SJCRH30 (cell line): Measurements from ENCODE around the gene CD70. TPM values are rescaled to one million over a fixed set of nuclear protein-coding genes. Genes with fewer than 3 reads are reported as not detected.
A peak's percentile ranks its signal among the peaks of the same experiment; 100 is the strongest.
"Not testable (repeated sequence)": the region's sequence is repeated elsewhere in the genome, so short reads cannot be mapped to it uniquely, and the experiment has no call there.

Experiments
- DNase-seq, 2 experiments: peaks; one replicate each; pipeline ENCODE4 v3.0.0-alpha.2; 2015 to 2020
- H3K27ac ChIP-seq: fragments of 250-450 bp; sonication (Bioruptor Pico); 2 replicates; pipeline ENCODE4 v1.5.1; 2020; ENCODE audit warnings: mild to moderate bottlenecking, moderate library complexity
- H3K27me3 ChIP-seq: fragments of 250-450 bp; sonication (Bioruptor Pico); 2 replicates; pipeline ENCODE4 v1.5.1; 2020; ENCODE audit warnings: mild to moderate bottlenecking, moderate library complexity
- H3K36me3 ChIP-seq: fragments of 250-450 bp; sonication (Bioruptor Pico); 2 replicates; pipeline ENCODE4 v1.5.1; 2020; ENCODE audit warnings: mild to moderate bottlenecking, moderate library complexity
- H3K4me1 ChIP-seq: fragments of 250-450 bp; sonication (Bioruptor Pico); 2 replicates; pipeline ENCODE4 v1.5.1; 2020; ENCODE audit warnings: mild to moderate bottlenecking, moderate library complexity
- H3K4me3 ChIP-seq: fragments of 250-450 bp; sonication (Bioruptor Pico); 2 replicates; pipeline ENCODE4 v1.5.1; 2020; ENCODE audit warnings: mild to moderate bottlenecking, moderate library complexity
- H3K9me3 ChIP-seq: fragments of 250-450 bp; sonication (Bioruptor Pico); replicated peaks from 2 replicates; pipeline ENCODE4 v1.5.1; 2020; ENCODE audit warnings: mild to moderate bottlenecking, moderate library complexity
- total RNA-seq: library from RNA; depleted of rRNA; stranded (reverse); fragments of >200 nt; shearing (Covaris generic); gene quantifications from 2 replicates; pipeline ENCODE4 v1.2.3, GENCODE V29; 2014; rRNA removed

CD70 gene
- total RNA-seq, 1 experiment from 2014 or later, result not detected

GRCh38 chr19:6566727-6567126 lies 24.2 kb downstream of the CD70 start:
- not testable (repeated sequence) for H3K9me3 ChIP-seq, H3K27ac ChIP-seq, H3K27me3 ChIP-seq, H3K4me1 ChIP-seq, DNase-seq, H3K36me3 ChIP-seq, H3K4me3 ChIP-seq

- Histone ChIP-seq H3K4me3 (no peak overlapping the region), H3K36me3 (no peaks in the 10 kb centered on the region), H3K9me3 (0 out of 2 replicates have a peak, but pooled peaks cover 3% of the 10 kb centered on the region), H3K27ac (no peak overlapping the region), H3K27me3 (no peaks in the 10 kb centered on the region), H3K4me1 (no peaks in the 10 kb centered on the region)
- peak; percentile 13 to 57 for DNase-seq
Measured at GRCh38 chr19:6564393-6564792, 26.6 kb downstream of the CD70 start.

GRCh38 chr19:6562437-6562836 lies 28.5 kb downstream of the CD70 start:
- not testable (repeated sequence) for H3K4me1 ChIP-seq, H3K4me3 ChIP-seq, H3K36me3 ChIP-seq, H3K27ac ChIP-seq, DNase-seq, H3K27me3 ChIP-seq, H3K9me3 ChIP-seq

- no peak overlapping the region for H3K4me3 ChIP-seq
- DNase-seq, result no peak
Measured at GRCh38 chr19:6556480-6557195, 34.3 kb downstream of the CD70 start.

GRCh38 chr19:6556043-6556449 lies 34.9 kb downstream of the CD70 start:
- Histone ChIP-seq H3K27me3 (no peaks in the 10 kb centered on the region), H3K4me3 (no peak overlapping the region), H3K27ac (no peak overlapping the region), H3K36me3 (no peaks in the 10 kb centered on the region), H3K9me3 (no peaks in the 10 kb centered on the region), H3K4me1 (no peaks in the 10 kb centered on the region)
- no peak for DNase-seq

More at GRCh38 chr19:6556480-6557195, 34.3 kb downstream of the CD70 start:
- Histone ChIP-seq H3K36me3 (no peaks in the 10 kb centered on the region), H3K4me1 (no peaks in the 10 kb centered on the region), H3K27ac (no peak overlapping the region), H3K27me3 (no peaks in the 10 kb centered on the region), H3K9me3 (no peaks in the 10 kb centered on the region)

- no peaks in the 10 kb centered on the region for H3K27me3 ChIP-seq
- H3K4me3 ChIP-seq, result no peak overlapping the region
- no peak for DNase-seq
- no peaks in the 10 kb centered on the region for H3K9me3 ChIP-seq
- H3K36me3 ChIP-seq, result no peaks in the 10 kb centered on the region
- H3K27ac ChIP-seq, result no peak overlapping the region
- H3K4me1 ChIP-seq, result no peaks in the 10 kb centered on the region
Measured at GRCh38 chr19:6551607-6552450, 39.1 kb downstream of the CD70 start.

GRCh38 chr19:6551091-6551490 lies 39.9 kb downstream of the CD70 start:
- no peaks in the 10 kb centered on the region for H3K9me3 ChIP-seq
- no peak overlapping the region for H3K4me3 ChIP-seq
- DNase-seq, result no peak
- no peaks in the 10 kb centered on the region for H3K36me3 ChIP-seq
- H3K27ac ChIP-seq, result no peak overlapping the region
- H3K4me1 ChIP-seq, result no peaks in the 10 kb centered on the region
- H3K27me3 ChIP-seq, result no peaks in the 10 kb centered on the region

- H3K4me1 ChIP-seq, result not testable (repeated sequence)
Measured at GRCh38 chr19:6550679-6551078, 40.3 kb downstream of the CD70 start.

GRCh38 chr19:6543866-6544347 lies 47.0 kb downstream of the CD70 start:
- H3K27me3 ChIP-seq, result no peaks in the 10 kb centered on the region
- no peaks in the 10 kb centered on the region for H3K4me1 ChIP-seq
- no peaks in the 10 kb centered on the region for H3K36me3 ChIP-seq
- H3K27ac ChIP-seq, result no peak overlapping the region
- H3K4me3 ChIP-seq, result no peak overlapping the region
- no peaks in the 10 kb centered on the region for H3K9me3 ChIP-seq
- DNase-seq, result no peak

More at GRCh38 chr19:6550679-6551078, 40.3 kb downstream of the CD70 start:
- H3K4me3 ChIP-seq, DNase-seq, H3K27me3 ChIP-seq, H3K27ac ChIP-seq, H3K36me3 ChIP-seq, H3K9me3 ChIP-seq: not testable (repeated sequence)

- no peak for DNase-seq
- Histone ChIP-seq H3K36me3 (no peaks in the 10 kb centered on the region), H3K9me3 (no peaks in the 10 kb centered on the region), H3K27ac (no peak overlapping the region), H3K27me3 (no peaks in the 10 kb centered on the region), H3K4me3 (no peak overlapping the region), H3K4me1 (no peaks in the 10 kb centered on the region)
Measured at GRCh38 chr19:6540918-6541689, 49.8 kb downstream of the CD70 start.

- no peaks in the 10 kb centered on the region for H3K27me3 ChIP-seq
- no peak overlapping the region for H3K27ac ChIP-seq
- no peak for DNase-seq
- H3K4me1 ChIP-seq, result no peaks in the 10 kb centered on the region
- no peaks in the 10 kb centered on the region for H3K36me3 ChIP-seq
- no peak overlapping the region for H3K4me3 ChIP-seq
- H3K9me3 ChIP-seq, result no peaks in the 10 kb centered on the region
Measured at GRCh38 chr19:6539514-6539913, 51.4 kb downstream of the CD70 start.

Other genes with a start within 250 kb of the CD70 start
- gene CLPP, start 229.6 kb downstream of the CD70 start, total RNA-seq, result 65.1 and 67.6 TPM in 2 replicates
- gene ALKBH7, start 218.4 kb downstream of the CD70 start, total RNA-seq, result 24.6 and 28.5 TPM in 2 replicates
- gene PSPN, start 215.2 kb downstream of the CD70 start, total RNA-seq, result 1.2 and 1.4 TPM in 2 replicates
- gene GTF2F1, start 198.0 kb downstream of the CD70 start, total RNA-seq, result 41.7 and 49.0 TPM in 2 replicates
- 197 and 209 TPM in 2 replicates for gene KHSRP, start 166.3 kb downstream of the CD70 start, total RNA-seq
- gene SLC25A41, start 157.4 kb downstream of the CD70 start, total RNA-seq, result 0.14 TPM in 1 of 2 replicates, not detected in the other
- gene SLC25A23, start 131.4 kb downstream of the CD70 start, total RNA-seq, result 9.6 and 12.4 TPM in 2 replicates
- not detected in 2 replicates for gene CRB3, start 126.9 kb downstream of the CD70 start, total RNA-seq
- gene DENND1C, start 109.4 kb downstream of the CD70 start, total RNA-seq, result not detected in 2 replicates
- not detected in 2 replicates for gene TUBB4A, start 88.8 kb downstream of the CD70 start, total RNA-seq
- gene TNFSF9, start 60.1 kb downstream of the CD70 start, total RNA-seq, result not detected in 2 replicates
- gene TNFSF14, start 79.0 kb upstream of the CD70 start, total RNA-seq, result not detected in 2 replicates
- not detected in 2 replicates for gene C3, start 129.5 kb upstream of the CD70 start, total RNA-seq
- 32.0 and 33.2 TPM in 2 replicates for gene GPR108, start 146.4 kb upstream of the CD70 start, total RNA-seq
- 39.3 and 40.5 TPM in 2 replicates for gene TRIP10, start 148.5 kb upstream of the CD70 start, total RNA-seq
- gene SH2D3A, start 176.3 kb upstream of the CD70 start, total RNA-seq, result not detected in 2 replicates
- gene VAV1, start 181.6 kb upstream of the CD70 start, total RNA-seq, result not detected in 2 replicates